WERI-Rb-1 (cell line): Measurements from ENCODE around the gene OR2T27.

Source experiments
- DNase-seq: peaks from one replicate; pipeline ENCODE4 v3.0.0-alpha.2; 2020
- H3K27ac ChIP-seq: fragments of 250-450 bp; sonication (Bioruptor Pico); 2 replicates; pipeline ENCODE4 v1.5.1; 2020; ENCODE audit warnings: mild to moderate bottlenecking, moderate library complexity
- H3K27me3 ChIP-seq: fragments of 250-450 bp; sonication (Bioruptor Pico); 2 replicates; pipeline ENCODE4 v1.5.1; 2021; ENCODE audit warnings: mild to moderate bottlenecking, low read depth, moderate library complexity; ENCODE audit not compliant: insufficient read depth, severe bottlenecking
- H3K36me3 ChIP-seq: fragments of 250-450 bp; sonication (Bioruptor Pico); 2 replicates; pipeline ENCODE4 v1.5.1; 2020; ENCODE audit warnings: mild to moderate bottlenecking, moderate library complexity
- H3K4me3 ChIP-seq: 2 replicates; pipeline ENCODE4 v1.5.1; 2011; ENCODE audit warnings: low read depth, mild to moderate bottlenecking, control low read depth, low read length
- H3K9me3 ChIP-seq: fragments of 250-450 bp; sonication (Bioruptor Pico); 2 replicates; pipeline ENCODE4 v1.5.1; 2021; ENCODE audit warnings: mild to moderate bottlenecking, moderate library complexity; ENCODE audit not compliant: severe bottlenecking
- TF ChIP-seq, protein P1 (sequence below): IDR thresholded peaks from 2 replicates; pipeline ENCODE4 v1.5.1; 2011; ENCODE audit warnings: low read depth, mild to moderate bottlenecking, control low read depth, inconsistent platforms, low read length

Gene OR2T27

DNA sequence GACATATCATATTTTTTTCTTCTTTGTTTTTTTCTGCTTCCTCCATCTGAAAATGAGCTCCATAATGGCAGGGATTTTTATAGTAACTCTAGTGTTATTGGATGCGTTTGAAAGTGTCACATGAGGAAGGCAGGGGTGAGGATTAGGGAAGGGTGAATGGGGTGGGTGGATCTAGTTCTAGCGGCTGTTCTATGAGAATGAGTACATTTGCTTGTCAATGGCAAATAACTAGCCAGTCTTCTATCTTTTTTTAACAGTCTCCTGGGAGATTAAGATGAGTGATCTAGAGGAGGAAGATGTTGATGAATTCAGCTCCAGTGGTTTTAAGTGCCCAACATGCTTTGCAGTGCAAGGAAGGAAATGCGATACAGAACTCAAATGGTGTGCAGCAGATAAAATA lies 41.4 kb upstream of the OR2T27 start:
- Histone ChIP-seq H3K36me3 (no peaks in the 10 kb centered on the region), H3K4me3 (no peak overlapping the region), H3K27ac (no peak overlapping the region), H3K27me3 (peaks cover 97% of the 10 kb centered on the region), H3K9me3 (peaks cover 3% of the 10 kb centered on the region)
- no peak for DNase-seq
- TF ChIP-seq, protein P1, sequence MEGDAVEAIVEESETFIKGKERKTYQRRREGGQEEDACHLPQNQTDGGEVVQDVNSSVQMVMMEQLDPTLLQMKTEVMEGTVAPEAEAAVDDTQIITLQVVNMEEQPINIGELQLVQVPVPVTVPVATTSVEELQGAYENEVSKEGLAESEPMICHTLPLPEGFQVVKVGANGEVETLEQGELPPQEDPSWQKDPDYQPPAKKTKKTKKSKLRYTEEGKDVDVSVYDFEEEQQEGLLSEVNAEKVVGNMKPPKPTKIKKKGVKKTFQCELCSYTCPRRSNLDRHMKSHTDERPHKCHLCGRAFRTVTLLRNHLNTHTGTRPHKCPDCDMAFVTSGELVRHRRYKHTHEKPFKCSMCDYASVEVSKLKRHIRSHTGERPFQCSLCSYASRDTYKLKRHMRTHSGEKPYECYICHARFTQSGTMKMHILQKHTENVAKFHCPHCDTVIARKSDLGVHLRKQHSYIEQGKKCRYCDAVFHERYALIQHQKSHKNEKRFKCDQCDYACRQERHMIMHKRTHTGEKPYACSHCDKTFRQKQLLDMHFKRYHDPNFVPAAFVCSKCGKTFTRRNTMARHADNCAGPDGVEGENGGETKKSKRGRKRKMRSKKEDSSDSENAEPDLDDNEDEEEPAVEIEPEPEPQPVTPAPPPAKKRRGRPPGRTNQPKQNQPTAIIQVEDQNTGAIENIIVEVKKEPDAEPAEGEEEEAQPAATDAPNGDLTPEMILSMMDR, result no peak

DNA sequence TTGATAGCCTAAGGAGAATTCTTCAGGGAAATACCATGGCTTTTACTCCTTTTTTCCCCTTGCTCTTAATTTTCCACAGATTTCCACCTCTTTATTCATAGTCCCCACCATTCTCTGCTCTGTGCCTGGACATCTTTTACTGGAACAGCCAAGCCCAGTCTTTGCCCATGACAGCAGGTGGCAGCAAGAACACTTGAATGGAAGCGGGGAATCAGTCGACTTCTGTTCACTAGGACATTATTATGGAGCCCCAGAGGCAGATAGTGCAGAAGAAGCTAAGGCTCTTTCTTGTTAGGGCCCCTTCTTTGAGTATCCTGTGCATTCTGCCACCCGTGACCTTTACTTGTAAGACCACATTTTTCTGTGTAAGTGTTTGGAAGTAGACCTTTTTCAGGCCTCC lies 40.9 kb upstream of the OR2T27 start:
- H3K9me3 ChIP-seq, result peaks cover 8% of the 10 kb centered on the region

DNA sequence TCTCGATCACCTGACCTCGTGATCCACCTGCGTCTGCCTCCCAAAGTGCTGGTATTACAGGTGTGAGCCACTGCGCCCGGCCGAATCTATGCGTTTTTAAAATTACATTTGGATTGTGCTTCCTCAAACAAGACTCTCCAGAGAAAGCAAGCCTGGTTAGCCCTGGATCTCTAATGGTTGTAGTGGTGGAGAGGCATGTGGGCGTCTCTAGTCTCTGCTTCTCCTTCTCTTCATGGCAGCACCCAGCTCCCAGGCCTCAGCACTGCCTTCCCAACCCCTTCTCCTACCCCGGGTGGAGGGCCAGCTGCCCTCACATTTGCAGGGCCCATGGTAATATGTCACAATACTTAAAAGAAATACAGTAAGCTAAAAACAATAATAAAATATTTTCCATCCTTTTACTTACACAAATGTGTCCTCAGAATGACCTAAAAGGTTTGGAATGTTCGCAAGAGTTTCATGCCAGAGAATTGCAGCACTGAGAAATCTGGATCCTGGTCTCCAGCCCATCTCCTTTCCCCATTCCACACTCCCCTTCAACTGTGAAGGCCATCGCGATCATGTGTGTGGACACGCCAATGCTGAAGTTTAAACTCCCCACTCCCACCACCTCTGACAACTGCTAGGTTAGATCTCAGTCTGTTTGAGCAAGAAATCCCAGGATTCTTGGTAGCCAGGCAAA lies 40.3 kb upstream of the OR2T27 start:
- Histone ChIP-seq H3K36me3 (no peaks in the 10 kb centered on the region), H3K27me3 (peaks cover 97% of the 10 kb centered on the region), H3K27ac (no peak overlapping the region), H3K4me3 (no peak overlapping the region), H3K9me3 (peaks cover 10% of the 10 kb centered on the region)
- DNase-seq, result no peak
- TF ChIP-seq, protein P1, result no peak

More for the DNA sequence above, 40.9 kb upstream of the OR2T27 start:
- Histone ChIP-seq H3K4me3 (no peak overlapping the region), H3K36me3 (no peaks in the 10 kb centered on the region), H3K27ac (no peak overlapping the region), H3K27me3 (peaks cover 97% of the 10 kb centered on the region)
- DNase-seq, result peak; percentile 49
- TF ChIP-seq, protein P1, result peak; percentile 44

DNA sequence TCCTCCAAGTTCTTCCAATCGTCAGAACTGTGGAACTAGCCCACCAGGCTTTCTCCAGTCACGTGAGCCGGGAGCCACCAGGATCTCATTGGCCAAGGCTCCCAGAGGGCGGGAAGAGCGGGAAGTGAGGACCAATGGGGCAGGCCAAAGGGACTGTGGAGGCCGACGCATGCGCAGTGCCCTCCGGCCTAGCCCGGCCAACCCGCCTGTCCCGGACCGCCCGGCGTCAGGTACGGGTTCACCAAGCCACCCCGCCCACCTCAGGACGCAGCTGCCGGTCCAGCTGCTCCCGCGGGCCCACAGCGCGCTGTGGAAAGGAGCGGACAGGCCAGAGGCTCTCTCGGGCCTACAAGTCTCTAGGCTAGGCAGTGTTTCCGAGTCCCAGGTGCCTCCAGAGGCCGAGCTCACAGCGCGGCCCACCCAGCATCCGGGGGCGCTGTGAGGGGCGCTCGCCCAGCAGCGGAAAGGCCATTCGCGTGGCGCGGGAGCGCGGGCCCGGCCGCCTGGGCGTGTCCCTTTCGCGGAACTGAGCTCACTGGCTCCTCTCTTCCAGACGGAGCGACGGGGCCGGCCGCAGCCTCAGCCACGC lies 36.3 kb upstream of the OR2T27 start:
- Histone ChIP-seq H3K27ac (no peak overlapping the region), H3K9me3 (peaks cover 10% of the 10 kb centered on the region), H3K4me3 (no peak overlapping the region), H3K36me3 (no peaks in the 10 kb centered on the region), H3K27me3 (peaks cover 80% of the 10 kb centered on the region)
- no peak for DNase-seq
- TF ChIP-seq, protein P1, result no peak

DNA sequence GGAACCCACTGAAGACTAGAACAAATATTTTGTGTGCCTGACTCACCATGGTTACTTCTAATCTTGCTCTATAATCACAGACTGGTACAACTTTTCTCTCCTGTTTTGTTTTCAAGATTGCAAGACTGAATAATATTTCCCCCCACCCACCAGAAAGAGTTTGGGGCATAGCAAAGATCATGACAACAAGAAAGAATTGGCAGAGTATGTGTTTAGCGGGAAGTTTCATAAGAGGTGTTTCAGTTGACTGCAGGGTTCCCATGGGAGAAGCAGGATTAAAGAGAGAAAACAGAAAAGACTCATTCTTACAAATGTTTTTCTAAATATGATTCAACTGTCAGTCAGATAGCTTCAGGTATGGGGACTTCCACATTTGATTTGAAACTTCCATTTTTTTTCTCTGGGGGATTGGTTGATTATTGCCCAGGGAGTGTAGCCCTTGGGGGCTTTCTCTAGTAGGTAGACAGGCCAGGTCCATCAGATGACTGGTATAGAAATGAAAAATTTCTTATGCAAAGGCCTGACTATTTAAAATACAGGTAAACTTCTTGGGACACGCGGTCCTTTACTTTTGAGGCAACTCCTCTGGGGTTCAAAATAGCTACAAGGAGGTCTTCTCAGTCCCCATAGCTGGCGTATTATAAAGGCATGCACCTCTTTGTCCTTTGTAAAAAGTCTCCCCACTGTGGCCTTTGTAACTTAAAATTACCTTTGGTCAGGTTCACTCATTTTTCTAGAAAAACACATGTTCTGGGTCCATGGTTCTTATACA lies 33.4 kb upstream of the OR2T27 start:
- H3K9me3 ChIP-seq, result peaks cover 10% of the 10 kb centered on the region
- TF ChIP-seq, protein P1, result no peak
- no peak for DNase-seq
- peaks cover 68% of the 10 kb centered on the region for H3K27me3 ChIP-seq
- H3K4me3 ChIP-seq, result no peak overlapping the region
- no peaks in the 10 kb centered on the region for H3K36me3 ChIP-seq
- H3K27ac ChIP-seq, result no peak overlapping the region
